Skeletal muscle tissue (tissue), 4 donors: Measurements from ENCODE around the gene DSC1. TPM values are rescaled to one million over a fixed set of nuclear protein-coding genes. Genes with fewer than 3 reads are reported as not detected.

Experiments used
- H3K27ac ChIP-seq: one replicate; pipeline ENCODE4 v1.7.0; 2013; ENCODE audit warnings: mild to moderate bottlenecking, low read depth, low read length, inconsistent platforms
- H3K27me3 ChIP-seq, 3 donors: one replicate each; pipeline ENCODE4 v1.7.0; 2013; ENCODE audit warnings: low read length in 3 of 3; ENCODE audit not compliant: control insufficient read depth in 3 of 3, insufficient read depth in 3 of 3
- H3K36me3 ChIP-seq, 3 donors: one replicate each; pipeline ENCODE4 v1.7.0; 2013; ENCODE audit warnings: low read length in 3 of 3; ENCODE audit not compliant: control insufficient read depth in 3 of 3, insufficient read depth in 3 of 3
- H3K4me1 ChIP-seq, 3 donors: one replicate each; pipeline ENCODE4 v1.7.0; 2013; ENCODE audit warnings: low read length in 3 of 3, mild to moderate bottlenecking in 3 of 3; ENCODE audit not compliant: control insufficient read depth in 3 of 3, insufficient read depth in 3 of 3
- H3K4me3 ChIP-seq, 3 donors: one replicate each; pipeline ENCODE4 v1.7.0; 2013; ENCODE audit warnings: low read length in 3 of 3
- H3K9ac ChIP-seq, 3 donors: one replicate each; pipeline ENCODE4 v1.7.0; 2013; ENCODE audit warnings: low read length in 3 of 3, mild to moderate bottlenecking in 3 of 3, moderate library complexity in 2 of 3, low read depth in 1 of 3
- H3K9me3 ChIP-seq, 3 donors: one replicate each; pipeline ENCODE4 v1.7.0; 2013; ENCODE audit warnings: low read length in 3 of 3; ENCODE audit not compliant: control insufficient read depth in 3 of 3
- total RNA-seq: library from RNA; depleted of rRNA; stranded (reverse); fragments of >200 nt; gene quantifications from one replicate; pipeline ENCODE4 v1.2.3, GENCODE V29; 2014
- donor health status: Osteomylitis.

Gene DSC1
- total RNA-seq, 1 donor from 2014 or later: not detected

- Histone ChIP-seq H3K27ac (no peak overlapping the region), H3K36me3 (no peaks in the 10 kb centered on the region), H3K9ac (no peak overlapping the region), H3K9me3 (no peaks in the 10 kb centered on the region), H3K27me3 (peaks cover 2 to 13% (median 9%) of the 10 kb centered on the region in 3 donors), H3K4me1 (peaks cover 0 to 4% (median 0%) of the 10 kb centered on the region in 3 donors), H3K4me3 (no peak overlapping the region)
Observed at GRCh38 chr18:31105733-31106132, 56.9 kb downstream of the DSC1 start.

DNA sequence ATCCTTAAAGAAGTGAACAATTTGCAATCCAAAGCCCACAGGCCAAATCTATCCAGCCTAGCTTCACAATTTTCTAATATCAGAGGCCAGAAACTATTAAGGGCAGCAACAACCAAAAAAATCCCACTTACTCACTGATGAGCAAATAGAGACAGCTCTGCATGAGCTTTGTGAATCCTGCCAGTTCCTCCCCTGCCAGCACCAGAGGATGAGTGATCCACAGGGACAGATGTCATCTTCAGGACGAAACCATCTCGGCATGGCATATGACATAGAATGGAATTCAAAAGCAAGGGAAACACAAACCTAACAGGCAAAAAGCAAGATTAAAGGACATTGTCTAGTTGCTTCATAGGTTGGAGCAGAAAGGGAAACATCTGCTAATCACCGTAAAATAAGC, 58.2 kb downstream of the DSC1 start:
- no peaks in the 10 kb centered on the region for H3K9me3 ChIP-seq
- H3K27ac ChIP-seq: no peak overlapping the region

DNA sequence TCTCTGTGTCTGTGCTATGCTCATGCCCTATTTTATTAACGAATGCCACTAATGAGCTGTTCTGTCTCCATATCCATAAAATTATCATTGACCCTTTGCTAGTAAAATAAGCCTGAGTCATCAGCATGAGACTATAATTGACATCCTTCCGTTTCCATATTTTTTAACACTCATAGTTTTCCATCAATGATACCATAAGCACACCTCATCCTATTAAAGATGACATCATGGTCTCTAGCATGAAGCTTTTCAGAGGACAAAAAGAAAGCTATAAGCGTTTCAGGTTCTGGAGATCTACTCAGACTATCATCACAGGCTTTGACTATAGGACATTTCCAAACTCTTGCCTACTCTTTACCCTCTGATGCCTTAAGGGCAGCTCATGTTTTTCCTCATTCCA, 59.2 kb downstream of the DSC1 start:
- Histone ChIP-seq H3K27me3 (peaks cover 10 to 13% (median 13%) of the 10 kb centered on the region in 3 donors), H3K9me3 (no peaks in the 10 kb centered on the region), H3K4me1 (peaks cover 0 to 4% (median 0%) of the 10 kb centered on the region in 3 donors), H3K9ac (no peak overlapping the region), H3K27ac (no peak overlapping the region), H3K4me3 (no peak overlapping the region), H3K36me3 (no peaks in the 10 kb centered on the region)

More for the DNA sequence above, 58.2 kb downstream of the DSC1 start:
- Histone ChIP-seq H3K4me3 (no peak overlapping the region), H3K9ac (no peak overlapping the region), H3K36me3 (no peaks in the 10 kb centered on the region), H3K27me3 (peaks cover 10 to 13% (median 13%) of the 10 kb centered on the region in 3 donors), H3K4me1 (peaks cover 0 to 4% (median 0%) of the 10 kb centered on the region in 3 donors)

DNA sequence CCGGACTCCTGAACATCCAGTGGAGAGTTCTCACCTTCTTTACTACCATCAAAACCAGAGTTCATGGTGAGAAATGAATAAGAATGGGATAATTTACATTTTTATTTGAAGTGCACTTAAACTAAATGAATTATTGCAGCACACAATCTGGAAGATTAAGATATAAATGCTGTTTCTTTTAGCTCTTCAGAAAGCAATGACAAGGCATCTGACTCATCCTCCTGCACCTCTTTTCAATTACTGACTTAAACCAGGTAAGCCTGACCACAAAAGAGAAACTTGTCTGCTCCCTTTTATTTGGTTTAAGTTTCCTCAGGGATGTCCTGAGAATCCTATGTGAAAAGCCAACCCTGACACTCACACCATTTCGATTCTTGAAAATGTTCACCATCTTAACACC, 59.7 kb downstream of the DSC1 start:
- Histone ChIP-seq H3K4me1 (peaks cover 0 to 4% (median 0%) of the 10 kb centered on the region in 3 donors), H3K27me3 (peaks cover 10 to 13% (median 13%) of the 10 kb centered on the region in 3 donors), H3K27ac (no peak overlapping the region), H3K36me3 (no peaks in the 10 kb centered on the region), H3K9ac (no peak overlapping the region), H3K9me3 (no peaks in the 10 kb centered on the region), H3K4me3 (no peak overlapping the region)

- H3K27ac ChIP-seq: peak within 1 kb of the TSS; percentile 56
- no peaks in the 10 kb centered on the region for H3K9me3 ChIP-seq
- peaks cover 10 to 13% (median 13%) of the 10 kb centered on the region in 3 donors for H3K27me3 ChIP-seq
- H3K4me3 ChIP-seq: peak within 1 kb of the TSS; percentile 46 to 58 (median 46)
- peaks cover 0 to 4% (median 0%) of the 10 kb centered on the region in 3 donors for H3K4me1 ChIP-seq
- H3K9ac ChIP-seq: peak within 1 kb of the TSS; percentile 26 to 40 (median 32)
- H3K36me3 ChIP-seq: no peaks in the 10 kb centered on the region
Observed at GRCh38 chr18:31102025-31102684, 60.5 kb downstream of the DSC1 start, which contains the start of gene DSC2. DSC2 (minus strand) TSS chr18:31102421; CDS start chr18:31101971, 450 bp downstream.

DNA sequence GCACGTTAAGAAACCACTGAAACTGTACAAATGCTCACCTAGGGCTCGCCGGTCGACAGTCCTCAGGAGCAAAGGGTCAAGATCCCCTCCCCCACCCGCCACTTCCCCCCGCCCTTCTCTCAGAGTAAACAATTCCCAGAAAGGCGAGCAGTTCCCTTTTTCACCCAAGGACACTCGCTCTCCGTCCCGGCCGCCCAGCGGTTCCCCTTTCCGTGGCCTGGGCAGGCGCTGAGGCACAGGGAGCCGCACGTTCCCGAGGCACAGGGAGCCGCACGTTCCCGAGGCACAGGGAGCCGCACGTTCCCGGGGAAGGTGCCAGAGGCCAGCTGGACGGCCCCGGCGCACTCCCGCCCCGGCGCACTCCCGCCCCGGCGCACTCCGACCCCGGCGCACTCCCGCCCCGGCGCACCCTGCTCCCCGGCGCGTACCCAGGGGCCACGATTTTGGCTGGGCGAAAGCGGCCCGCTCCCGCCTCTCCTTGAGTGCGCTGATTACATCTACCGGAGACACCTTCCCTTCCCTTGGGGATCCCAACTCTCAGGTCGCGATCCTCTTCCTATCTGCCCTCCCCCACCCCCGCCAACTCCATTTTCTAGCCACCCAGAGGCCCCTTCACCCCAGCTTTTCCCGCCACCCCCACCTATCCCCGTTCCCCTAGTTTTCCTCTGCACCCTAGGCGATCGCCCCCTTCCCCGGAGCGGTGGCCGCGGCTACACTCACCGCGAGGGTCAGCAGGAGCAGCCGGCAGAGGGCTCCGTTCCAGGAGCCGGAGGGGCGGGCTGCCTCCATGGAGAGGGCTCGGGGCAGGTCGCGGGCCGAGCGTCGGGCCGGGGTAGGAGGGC, 61.3 kb downstream of the DSC1 start:
- Histone ChIP-seq H3K4me1 (peaks cover 0 to 4% (median 0%) of the 10 kb centered on the region in 3 donors), H3K27ac (peak overlapping the region; percentile 56), H3K4me3 (peak overlapping the region in 2 of 3 donors; percentile 46 to 58), H3K36me3 (no peaks in the 10 kb centered on the region), H3K27me3 (peaks cover 10 to 13% (median 13%) of the 10 kb centered on the region in 3 donors), H3K9me3 (no peaks in the 10 kb centered on the region), H3K9ac (peak overlapping the region in 2 of 3 donors; percentile 26 to 32)

- peaks cover 0 to 4% (median 0%) of the 10 kb centered on the region in 3 donors for H3K4me1 ChIP-seq
- H3K9me3 ChIP-seq: no peaks in the 10 kb centered on the region
- peak overlapping the region in 2 of 3 donors; percentile 43 to 49 for H3K4me3 ChIP-seq
- H3K27me3 ChIP-seq: peaks cover 10 to 13% (median 13%) of the 10 kb centered on the region in 3 donors
- no peak overlapping the region for H3K9ac ChIP-seq
- peak overlapping the region; percentile 41 for H3K27ac ChIP-seq
- H3K36me3 ChIP-seq: no peaks in the 10 kb centered on the region
Observed at GRCh38 chr18:31100436-31101182, 62.0 kb downstream of the DSC1 start.

DNA sequence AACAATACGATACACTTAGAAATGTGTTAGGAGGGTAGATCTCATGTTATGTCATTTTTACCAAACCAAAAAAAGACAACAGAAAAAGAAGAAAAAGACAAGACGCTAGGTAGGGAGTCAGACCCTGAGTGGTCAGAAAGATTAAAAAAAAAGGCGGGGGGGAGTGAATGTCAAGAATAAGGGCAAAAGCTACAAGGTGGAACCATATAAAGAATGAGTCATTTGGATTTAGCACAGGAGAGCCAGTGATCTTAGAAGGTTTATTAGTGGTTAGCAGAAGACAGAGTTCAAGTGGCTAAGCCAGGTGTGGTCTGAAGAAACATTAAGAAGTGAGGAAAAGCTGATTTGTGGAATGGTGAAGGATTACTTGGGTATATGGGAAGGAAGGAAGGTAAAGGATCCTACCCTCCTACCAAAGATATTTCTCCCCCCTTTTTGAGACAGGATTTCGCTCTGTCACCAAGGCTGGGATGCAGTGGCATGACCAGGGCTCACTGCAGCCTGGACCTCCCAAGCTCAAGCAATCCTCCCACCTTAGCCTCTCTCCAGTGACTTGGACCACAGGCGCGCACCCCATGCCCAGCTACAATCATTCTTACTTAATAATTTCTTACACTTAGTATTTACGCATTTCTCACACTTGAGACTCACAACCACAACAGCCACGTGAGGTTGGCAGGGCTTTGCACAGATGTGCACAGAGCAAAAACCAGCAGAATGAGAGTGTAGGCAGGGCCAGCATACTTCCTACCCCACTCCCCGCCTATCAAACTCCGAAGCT, 63.0 kb downstream of the DSC1 start:
- Histone ChIP-seq H3K9me3 (no peaks in the 10 kb centered on the region), H3K4me1 (peaks cover 0 to 4% (median 0%) of the 10 kb centered on the region in 3 donors), H3K4me3 (no peak overlapping the region), H3K9ac (no peak overlapping the region), H3K27me3 (peaks cover 10 to 13% (median 13%) of the 10 kb centered on the region in 3 donors), H3K36me3 (no peaks in the 10 kb centered on the region), H3K27ac (no peak overlapping the region)

DNA sequence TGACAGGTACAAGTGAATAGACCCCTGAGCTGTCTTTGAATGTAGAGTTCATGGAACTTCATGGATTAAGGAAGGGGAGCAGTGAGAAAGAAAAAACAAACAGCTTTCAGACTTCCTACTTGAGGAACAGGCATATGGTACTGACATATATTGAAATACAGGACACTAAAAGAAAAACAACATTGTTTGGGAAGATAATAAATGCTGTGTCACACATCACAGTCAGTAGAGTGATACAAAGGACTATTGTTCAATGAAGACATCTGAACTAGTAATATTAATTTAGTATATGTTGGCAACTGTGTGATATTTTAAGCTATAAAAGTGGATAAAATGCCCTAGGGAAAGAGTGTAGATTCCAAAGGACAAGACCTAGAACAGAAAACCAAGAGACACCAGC, 63.8 kb downstream of the DSC1 start:
- Histone ChIP-seq H3K4me1 (peaks cover 0 to 4% (median 0%) of the 10 kb centered on the region in 3 donors), H3K4me3 (no peak overlapping the region), H3K9me3 (no peaks in the 10 kb centered on the region), H3K36me3 (no peaks in the 10 kb centered on the region), H3K27me3 (peaks cover 10 to 13% (median 13%) of the 10 kb centered on the region in 3 donors), H3K9ac (no peak overlapping the region), H3K27ac (no peak overlapping the region)
